Activated CD8-positive, alpha-beta memory T cell treated with anti-CD3 and anti-CD28 coated beads for 4 hours (primary cell): ENCODE measurements around the gene HERC2.
A peak's percentile ranks its signal among the peaks of the same experiment; 100 is the strongest.
"Not testable (repeated sequence)": the region's sequence is repeated elsewhere in the genome, so short reads cannot be mapped to it uniquely, and the experiment has no call there.

Experiments used
- DNase-seq, 2 donors: peaks; one replicate each; pipeline ENCODE4 v3.0.0-alpha.2; 2020; ENCODE audit warnings: low read depth in 2 of 2

Gene HERC2

DNA sequence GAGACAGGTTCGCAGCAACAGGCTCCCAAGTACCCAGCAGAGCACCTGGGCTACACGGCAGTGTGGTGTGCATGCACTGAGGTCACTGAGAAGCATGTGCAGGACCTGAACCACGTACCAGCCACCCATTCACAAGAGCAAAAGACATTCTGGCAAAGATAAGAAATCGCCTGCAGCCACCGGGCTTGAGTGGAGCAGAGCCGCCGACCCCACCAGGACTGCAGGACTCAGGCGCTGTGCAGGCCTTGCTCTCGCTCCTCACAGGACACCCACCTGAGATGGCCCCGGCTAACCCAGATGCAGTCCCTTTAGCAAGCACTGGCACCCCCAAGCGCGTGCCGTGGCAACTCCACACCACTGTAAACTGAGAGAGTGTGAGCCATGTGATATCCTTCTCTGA lies 190.6 kb downstream of the HERC2 start:
- no peak for DNase-seq

DNA sequence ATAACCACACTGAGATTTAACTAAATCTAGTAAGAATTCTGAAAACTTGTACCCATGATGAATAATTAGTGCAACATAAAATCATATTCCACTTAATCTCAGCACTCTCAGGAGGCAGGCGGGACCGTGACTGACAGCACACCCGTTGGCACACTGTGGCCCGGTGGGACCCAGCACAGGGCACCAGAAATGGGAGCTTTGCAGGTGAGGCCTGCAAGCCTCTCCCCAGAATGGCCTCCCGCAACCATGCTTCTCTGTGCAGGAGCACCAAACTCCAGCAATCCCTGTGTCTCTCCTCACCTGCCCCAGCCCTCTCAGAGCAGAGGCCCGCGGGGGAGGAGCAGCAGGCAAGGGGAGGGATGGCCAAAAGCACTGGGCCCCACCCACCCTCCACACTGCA lies 191.3 kb downstream of the HERC2 start:
- no peak for DNase-seq

DNA sequence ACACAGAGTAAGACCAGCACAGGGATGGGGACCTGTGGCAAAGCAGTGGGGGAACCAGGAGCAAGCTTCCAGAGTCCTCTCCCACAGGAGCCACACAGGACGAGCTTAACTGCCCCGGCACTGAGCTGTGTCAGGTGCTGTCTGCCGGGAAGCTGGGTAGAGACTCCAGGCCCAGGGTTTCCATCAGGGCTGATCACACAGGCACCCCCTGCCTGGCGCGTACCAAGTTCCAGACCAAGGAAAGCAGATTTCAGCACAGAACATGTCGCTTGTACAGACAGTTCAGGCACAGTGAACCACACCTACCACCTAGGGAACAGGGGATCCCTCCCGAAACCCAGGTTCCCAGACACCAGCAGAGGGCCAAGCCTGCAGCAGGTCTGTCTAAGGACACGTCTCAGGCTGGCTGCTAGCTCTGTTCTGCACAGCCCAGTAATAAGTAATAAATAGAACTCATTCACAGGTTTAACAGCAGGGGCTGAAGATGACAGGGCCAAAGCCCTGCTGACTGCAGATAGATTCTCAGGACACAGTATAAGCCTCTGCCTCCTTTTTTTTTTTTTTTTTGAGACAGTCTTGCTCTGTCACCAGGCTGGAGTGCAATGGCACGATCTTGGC lies 192.6 kb downstream of the HERC2 start:
- no peak for DNase-seq

DNA sequence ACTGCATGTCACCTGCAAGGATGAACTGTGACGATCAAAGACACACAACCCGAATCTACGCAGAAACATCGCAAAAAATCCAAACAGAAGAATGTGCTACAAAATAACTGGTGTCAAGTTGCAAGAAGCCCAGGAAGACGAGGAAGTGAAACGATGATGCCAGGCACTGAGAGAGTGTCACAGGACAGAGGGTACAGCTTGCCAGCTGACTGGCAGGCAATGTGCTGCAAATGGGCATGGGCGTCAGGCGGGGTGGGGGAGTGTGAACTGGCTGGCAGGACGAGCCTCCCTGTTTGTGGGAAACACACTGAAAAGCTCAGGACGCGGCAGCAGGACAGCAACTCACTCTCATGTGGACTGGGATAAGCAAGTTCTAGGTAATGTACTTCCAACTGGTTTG lies 193.9 kb downstream of the HERC2 start:
- no peak for DNase-seq

DNA sequence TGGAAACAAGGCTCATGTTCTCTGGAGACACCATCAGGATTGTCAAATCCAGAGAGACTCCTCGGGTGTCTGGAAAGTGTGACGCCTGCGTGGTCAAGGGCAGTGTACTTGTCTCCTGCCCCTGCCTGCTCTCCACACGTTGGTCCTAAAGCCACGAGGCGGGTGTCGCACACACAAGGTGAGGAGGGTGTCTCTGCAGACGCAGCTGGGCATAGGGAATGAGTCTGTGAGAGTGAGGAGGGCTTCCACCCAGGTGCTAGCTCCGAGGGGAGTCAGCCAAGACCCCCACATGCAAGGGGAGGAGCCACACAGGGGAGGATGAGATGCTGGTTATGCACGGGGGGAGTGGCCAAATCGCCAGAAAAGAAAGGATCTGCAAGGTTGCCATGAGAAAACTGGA lies 194.9 kb downstream of the HERC2 start:
- no peak for DNase-seq

DNA sequence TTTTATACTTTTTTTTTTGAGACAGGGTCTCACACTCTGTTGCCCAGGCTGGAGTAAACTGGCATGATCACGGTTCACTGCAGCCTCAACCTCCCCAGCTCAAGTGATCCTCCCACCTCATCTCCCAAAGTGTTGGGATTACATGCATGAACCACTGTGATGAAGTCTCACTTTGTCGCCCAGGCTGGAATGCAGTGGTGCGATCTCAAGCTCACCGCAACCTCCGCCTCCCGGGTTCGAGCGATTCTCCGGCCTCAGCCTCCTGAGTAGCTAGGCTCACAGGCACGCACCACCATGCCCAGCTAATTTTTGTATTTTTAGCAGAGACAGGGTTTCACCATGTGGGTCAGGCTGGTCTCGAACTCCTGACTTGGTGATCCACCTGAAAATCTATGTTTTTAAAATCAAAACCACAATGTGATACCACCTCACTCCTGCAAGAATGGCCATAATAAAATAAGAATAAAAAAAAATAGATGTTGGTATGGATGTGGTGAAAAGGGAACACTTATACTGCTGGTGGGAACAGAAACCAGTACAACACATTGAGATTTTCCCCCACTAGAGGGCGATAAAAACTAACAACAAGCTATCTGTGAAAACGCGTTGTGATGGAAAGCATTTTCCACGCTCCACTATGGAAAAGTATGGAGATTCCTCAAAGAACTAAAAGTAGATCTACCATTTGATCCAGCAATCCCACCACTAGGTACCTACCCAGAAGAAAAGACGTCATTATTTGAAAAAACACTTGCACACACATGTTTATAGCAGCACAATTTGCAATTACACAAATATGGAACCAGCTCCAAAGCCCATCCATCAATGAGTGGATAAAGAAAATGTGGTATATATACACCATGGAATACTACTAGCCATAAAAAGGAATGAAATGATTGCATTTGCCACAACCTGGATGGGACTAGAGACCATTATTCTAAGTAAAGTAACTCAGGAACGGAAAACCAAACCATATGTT lies 196.0 kb downstream of the HERC2 start:
- no peak for DNase-seq

DNA sequence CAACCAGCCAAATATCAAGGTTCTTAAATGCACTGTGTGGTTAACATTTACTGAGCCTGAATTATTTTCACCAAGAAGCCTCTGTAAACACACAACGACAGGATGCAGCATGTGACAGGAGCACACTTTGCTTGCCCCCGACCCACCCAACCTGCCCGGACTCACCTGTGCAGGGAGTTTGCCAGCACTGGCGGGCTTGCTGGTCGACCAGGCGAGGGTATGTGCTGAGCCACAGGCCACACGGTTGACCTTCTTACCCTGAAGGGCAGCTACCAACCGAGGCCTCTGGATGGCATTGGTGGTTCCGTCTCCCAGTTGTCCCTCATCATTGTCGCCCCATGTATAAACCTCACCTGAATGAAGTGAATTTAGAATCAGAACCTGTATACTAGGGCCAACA lies 197.1 kb downstream of the HERC2 start:
- DNase-seq: no peak

DNA sequence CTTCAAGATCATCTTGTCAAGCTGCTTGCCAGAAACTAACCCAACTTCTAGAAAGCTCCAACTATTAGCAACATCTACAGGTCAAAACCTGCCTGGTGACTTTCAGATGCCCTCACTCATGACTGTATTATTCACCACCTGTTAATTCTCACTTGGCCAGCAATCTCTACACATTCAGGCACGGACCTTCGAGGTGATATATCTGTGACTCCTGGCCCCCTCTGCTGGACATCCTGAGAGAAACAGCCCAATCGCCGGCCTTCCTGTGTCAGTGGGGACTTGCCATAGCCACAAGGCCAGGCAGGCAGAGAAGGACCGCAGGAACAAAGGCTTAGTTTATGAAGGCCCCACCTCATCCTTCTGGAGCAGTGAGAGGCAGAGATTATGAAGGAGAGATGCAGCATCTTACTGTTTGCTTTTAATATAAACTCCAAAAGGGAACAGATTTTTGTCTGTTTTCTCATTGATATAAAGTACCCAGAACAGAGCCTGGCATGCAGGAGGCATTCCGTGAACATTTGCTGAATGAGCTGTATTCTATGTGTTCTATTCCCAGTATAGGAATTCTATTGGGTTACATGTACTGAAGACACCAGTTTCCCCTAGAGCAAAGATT lies 198.5 kb downstream of the HERC2 start:
- DNase-seq: peak in 1 of 2 donors; percentile 19

DNA sequence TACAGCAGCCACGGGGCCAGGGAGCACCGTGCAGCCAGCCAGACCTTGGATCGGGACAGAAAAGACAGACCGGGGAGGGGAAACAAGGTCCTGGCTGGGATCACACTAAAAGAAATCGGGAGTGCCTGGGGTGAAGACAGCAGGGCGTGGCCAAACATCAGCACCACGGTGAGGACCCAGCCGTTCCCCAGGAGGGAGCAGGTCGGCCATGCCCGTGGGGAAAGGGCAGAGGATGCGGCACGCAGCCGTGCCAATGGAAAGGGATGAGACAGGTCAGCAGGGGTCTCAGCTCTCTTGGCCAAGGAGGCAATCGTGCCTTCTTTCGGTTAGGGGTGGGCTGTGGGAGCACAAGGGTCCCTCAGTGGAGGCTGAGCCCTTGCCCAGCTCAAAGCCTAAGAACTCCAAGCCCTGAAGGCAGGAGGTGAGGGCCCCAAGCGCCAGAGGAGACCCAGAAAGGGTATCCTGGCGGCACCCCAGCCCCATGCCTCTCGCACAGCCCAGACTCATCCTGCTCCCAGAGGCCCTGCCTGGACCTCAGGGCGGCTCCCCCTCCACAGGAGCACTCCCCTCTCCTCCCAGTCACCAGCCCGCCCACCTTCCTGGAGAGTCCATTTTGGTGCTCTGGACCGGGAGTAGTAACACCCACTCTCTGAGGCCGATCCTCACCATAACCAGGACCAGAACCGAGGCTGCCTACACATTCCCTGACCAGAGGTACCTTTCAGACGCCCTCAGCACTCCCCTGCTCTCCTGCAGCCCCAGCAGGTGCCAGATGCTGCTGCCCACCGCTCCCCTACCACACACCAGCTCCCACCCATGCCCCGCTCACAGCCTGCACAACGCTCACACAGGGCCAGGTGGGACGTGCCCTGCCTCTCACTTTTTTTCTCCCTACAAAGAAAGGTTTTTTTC lies 199.7 kb downstream of the HERC2 start:
- no peak for DNase-seq

DNA sequence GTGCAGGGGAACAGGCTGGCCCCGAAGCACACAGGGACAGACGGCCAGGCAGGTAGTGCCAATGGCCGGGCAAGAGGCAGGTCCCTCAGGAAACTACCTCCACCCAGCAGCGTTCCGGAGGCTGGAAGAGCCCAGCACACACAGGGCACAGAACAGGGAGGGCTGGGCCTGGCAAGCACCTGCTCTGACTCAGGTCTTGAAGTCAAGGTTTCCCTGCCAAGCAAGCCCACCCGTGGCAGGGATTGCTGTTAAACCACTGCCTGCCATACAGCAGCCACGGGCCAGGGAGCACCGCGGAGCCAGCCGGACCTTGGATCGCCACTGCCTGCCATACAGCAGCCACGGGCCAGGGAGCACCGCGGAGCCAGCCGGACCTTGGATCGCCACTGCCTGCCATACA lies 200.4 kb downstream of the HERC2 start:
- DNase-seq: not testable (repeated sequence)

DNA sequence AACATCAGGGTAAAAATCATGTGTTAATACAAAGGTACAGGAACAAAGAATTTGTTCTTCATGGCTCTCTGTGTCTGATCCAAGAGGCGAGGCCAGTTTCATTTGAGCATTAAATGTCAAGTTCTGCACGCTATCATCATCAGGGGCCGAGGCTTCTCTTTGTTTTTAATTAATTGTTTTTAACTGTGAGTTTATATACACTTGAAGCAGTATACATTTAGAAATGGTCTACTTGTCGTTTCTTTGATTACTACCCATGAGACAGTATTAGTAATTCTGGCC lies 201.7 kb downstream of the HERC2 start:
- no peak for DNase-seq

DNA sequence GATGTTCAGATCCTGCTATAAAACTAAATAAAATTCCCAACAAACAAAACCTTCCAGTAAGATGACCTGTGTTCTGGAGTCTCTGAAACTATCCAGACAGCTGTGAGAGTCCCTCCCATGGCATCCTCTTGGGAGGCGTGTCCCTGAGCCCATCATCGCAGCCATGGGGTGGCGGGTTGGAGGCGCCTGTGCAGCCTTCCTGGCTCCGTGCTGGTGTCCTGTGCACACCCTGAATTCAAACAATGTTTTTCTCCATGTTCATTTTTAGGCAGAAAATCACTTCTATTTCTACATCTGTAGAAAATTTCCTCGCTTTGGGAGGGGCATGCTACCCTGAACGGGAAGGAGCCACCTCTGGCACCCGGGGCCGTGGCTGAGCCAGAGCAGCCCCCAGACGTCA lies 203.4 kb downstream of the HERC2 start:
- no peak for DNase-seq

DNA sequence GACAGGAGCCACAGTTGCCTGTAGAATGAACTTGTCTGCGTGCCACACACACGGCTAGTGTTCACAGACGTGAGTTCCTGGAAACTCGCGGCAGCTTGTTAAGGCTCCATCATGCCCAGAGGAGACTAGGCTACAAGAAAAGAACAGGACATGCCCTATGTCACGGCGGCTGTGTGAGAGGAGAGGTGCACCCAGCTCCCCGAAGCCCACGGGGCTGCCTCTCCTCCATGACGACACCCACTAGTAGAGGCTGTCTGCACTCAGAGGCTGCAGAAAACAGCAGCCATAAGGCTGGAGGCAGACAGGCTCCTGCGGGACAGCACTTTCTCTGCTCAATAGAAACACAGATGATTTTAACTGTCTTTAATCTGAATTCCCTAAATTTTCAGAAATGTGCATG lies 203.9 kb downstream of the HERC2 start:
- no peak for DNase-seq

DNA sequence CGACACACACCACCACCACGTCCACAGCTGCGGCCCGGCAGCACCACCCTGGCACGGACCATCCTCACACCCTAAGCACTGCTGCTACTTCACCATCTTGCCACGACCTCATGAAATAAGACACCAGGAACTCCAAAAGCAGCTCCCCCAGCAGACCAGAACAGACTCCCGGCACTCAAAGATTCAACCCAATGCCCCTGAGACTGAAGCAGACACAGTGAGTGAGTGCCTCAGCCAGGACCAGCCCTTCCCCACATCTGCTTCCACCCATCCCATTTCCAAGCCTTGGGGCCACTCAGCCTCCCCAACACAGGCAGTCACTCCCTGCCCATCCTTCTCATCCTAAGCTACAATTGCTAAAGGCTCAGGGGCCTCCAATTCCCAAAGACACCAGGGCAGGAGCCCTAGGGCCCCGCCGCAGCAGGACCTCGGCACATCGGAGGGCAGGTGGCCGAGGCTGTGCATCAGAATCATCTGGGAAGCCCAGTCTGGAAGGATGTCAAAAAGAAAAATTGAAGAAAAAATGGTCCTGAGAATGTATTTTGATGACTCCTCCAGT lies 204.5 kb downstream of the HERC2 start:
- DNase-seq: no peak

DNA sequence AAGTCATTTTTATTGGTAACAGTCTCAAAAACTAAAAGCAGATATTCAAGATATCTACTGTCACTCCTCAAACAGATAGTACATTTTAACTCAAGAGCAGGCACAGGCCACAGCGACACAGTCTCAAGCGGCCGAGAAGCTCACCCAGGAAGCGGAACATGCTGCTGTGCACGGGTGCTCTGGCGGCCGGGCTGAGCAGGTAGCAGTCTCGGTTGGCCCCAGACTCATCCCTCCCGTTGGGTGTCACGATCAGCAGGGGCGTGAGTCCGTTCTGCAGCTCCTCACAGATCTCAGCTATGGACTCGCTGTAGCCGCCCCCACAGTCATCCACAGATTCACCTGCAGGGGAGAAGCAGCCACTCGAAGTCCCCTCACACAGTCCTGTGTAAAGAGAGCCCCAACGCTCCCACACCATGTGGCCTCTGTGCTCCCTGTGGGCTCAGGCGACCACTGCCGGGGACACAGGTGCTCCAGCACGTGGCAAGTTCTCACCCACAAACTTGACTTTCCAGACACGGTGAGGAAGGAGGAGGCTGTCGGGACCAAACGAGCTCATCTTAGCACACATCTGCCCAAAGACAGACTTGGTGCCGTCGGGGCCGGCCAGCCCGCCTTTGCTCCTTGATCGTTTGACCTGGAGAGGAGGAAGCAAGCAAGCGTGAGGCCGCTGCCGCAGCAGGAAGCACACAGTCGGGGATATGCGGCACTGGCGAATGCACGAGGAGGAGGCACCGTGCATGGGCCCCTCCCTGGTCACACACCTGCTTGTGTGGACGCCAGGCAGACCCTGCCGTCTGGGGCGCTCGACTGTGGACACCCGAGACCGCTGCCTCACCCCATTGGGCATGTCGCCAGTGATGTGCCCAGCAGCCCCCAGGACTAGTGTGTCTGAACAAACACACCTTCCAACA lies 205.2 kb downstream of the HERC2 start:
- DNase-seq: no peak

DNA sequence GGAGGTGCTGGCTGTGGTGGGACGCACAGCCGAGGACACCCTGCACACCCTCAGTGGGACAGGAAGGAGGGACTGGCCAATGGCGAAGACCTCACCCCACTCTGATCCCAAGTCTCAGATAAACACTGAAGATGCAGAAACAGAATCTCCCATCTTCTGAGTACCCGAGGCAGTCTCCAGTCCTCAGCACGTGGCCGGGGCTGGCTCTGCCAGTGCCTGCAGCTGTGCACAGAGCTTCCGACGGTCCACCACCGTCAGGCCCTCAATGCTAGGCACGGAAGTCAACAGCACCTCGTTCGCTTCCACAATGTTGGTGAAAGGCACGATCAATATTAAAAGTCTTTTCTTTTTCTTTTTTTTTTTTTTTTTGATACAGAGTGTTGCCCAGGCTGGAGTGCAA lies 206.1 kb downstream of the HERC2 start:
- no peak for DNase-seq

DNA sequence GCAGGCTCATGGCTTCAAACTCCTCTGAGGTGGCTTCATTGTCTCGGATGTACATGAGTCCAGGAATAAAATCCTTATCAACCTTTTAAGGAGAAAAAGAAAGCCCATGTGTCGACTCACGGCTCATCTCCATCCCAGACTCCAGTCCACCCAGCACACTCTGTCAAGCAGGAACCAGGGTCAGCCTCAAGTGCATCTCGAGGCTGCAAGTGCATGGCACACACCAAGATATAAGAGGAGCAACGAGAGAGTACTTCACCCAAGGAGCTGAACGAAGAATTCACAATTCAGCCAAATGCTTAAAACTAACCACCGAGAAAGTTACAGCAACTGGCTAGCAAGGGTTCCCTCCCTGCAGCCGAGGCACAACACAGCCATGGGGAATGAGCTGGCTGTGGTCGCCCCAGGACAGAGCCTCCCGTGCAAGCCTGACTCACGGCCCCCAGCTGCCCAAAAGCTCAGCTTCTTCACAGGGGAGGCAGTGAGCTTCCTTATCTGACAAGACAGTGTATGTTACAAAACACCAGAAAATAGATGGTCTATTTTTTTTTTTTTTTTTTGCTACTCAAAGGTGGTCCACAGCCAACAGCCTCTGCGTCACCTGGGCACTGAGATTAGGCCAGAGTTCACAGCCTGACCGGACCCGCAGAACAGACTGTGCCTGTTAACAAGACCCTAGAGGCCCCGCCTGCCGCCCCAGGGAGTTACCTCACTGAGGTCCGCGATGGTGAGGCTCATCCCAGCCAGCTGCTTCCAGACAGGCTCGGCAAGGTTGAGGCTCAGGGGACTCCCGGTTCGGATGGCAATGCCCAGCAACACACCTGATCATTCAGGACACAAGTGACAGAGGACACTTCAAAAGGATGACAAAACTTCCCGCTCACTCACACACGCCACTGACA lies 207.0 kb downstream of the HERC2 start:
- no peak for DNase-seq

DNA sequence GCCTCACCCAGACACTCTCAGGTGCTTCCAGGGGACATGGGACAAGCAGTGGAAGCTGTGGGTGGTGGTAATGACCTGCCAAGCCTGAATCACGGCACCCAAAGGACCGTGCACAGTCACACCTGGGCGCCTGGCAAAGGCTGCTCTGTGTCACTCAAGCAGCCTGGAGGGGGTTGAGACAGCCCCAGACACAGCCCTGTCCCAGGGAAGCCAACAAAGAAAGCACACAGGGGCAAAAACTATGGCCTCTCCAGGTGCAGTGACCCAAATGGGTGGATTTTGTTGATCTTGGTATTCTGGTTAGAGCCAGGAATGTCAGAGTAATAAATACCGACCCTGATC lies 207.9 kb downstream of the HERC2 start:
- DNase-seq: no peak

DNA sequence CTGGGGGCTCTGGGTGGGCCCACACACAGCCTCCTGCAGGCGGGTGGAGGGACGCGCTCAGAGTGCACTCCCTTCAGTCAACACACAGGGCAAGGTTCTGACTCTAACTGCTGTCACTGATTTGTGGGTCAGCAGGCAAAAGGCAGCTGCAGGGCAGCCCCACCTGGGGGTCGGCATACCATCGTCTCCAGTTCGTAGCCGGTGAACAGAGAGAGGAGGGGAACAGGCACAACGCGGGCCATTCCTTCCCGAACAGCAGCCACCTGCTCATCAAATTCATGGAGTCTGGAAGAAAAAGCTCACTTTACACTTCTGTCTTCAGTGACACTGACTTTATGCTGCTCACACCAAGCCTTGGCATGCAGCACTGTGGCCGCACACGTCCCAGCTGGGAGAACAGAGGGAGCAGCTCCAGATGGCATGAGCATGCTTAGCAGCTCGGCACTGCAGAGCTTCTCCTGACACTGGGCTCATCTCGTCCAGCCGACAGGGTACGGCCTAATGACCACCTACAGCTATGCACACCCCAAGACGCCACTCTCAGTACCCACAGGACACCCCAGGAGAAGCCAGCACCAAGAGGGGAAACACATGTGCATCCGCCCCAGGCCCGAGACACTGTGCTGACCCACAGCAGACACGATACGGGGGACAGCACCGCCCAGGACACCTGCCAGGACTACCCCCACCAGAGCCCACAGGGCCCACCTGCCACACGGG lies 208.4 kb downstream of the HERC2 start:
- DNase-seq: no peak
